Tibial nerve (tissue), 4 donors: Measurements from ENCODE around the gene CACNA1B. TPM values are rescaled to one million over a fixed set of nuclear protein-coding genes. Genes with fewer than 3 reads are reported as not detected.
"Not testable (repeated sequence)": the region's sequence is repeated elsewhere in the genome, so short reads cannot be mapped to it uniquely, and the experiment has no call there.

Source experiments
- DNase-seq, 2 donors: peaks; one replicate each; pipeline ENCODE4 v3.0.0-alpha.2; 2019; ENCODE audit warnings: low spot score in 2 of 2
- H3K27ac ChIP-seq, 4 donors: fragments of 200-600 bp; sonication (generic) in 3 of 4; one replicate each; pipeline ENCODE4 v1.5.1; 2017 to 2019; ENCODE audit warnings: mild to moderate bottlenecking in 1 of 4
- H3K27me3 ChIP-seq, 2 donors: fragments of 200-600 bp; sonication (generic) in 1 of 2; one replicate each; pipeline versions ENCODE4 v1.5.1 to v1.6.0; 2017 to 2019
- H3K36me3 ChIP-seq, 3 donors: fragments of 200-600 bp; sonication (generic); one replicate each; pipeline ENCODE4 v1.5.1; 2018 to 2019
- H3K4me1 ChIP-seq, 4 donors: fragments of 200-600 bp; sonication (generic) in 3 of 4; one replicate each; pipeline ENCODE4 v1.5.1; 2017 to 2019
- H3K4me3 ChIP-seq, 4 donors: fragments of 200-600 bp; sonication (generic) in 3 of 4; one replicate each; pipeline ENCODE4 v1.5.1; 2017 to 2019; ENCODE audit warnings: mild to moderate bottlenecking in 1 of 4, moderate library complexity in 1 of 4
- H3K9me3 ChIP-seq, 4 donors: fragments of 200-600 bp; sonication (generic) in 3 of 4; one replicate each; pipeline ENCODE4 v1.5.1; 2017 to 2019
- EP300 ChIP-seq, 2 donors: sonication (generic); formaldehyde crosslinking; IDR thresholded peaks; one replicate each; pipeline ENCODE4 v1.6.1; 2017; ENCODE audit warnings: antibody characterized with exemption in 2 of 2, mild to moderate bottlenecking in 1 of 2
- POLR2A ChIP-seq, 2 donors: fragments of 450-650 bp; IDR thresholded peaks; one replicate each; pipeline ENCODE4 v1.6.1; 2017; ENCODE audit warnings: antibody characterized with exemption in 2 of 2, mild to moderate bottlenecking in 2 of 2, moderate library complexity in 2 of 2
- WGBS, 2 donors: methylation state at CpG; one replicate each; pipeline ENCODE4 v1.1.5; 2018; 5-methylcytosine and 5-hydroxymethylcytosine counted together
- total RNA-seq, 4 donors: library from RNA; depleted of rRNA; stranded (reverse); fragments of >200 nt; gene quantifications; one replicate each; pipeline ENCODE4 v1.1.0, GENCODE V29; 2016
- TF ChIP-seq, protein P1 (sequence below), 5 experiments: fragments of 200-600 bp in 3 of 5; fragments of 450-650 bp in 2 of 5; sonication (generic) in 3 of 5; IDR thresholded peaks; one replicate each; pipeline ENCODE4 v1.5.1; 2016 to 2019; ENCODE audit warnings: antibody characterized with exemption in 5 of 5, mild to moderate bottlenecking in 3 of 5, moderate library complexity in 2 of 5

CACNA1B gene
- under 1 TPM in 2 of 4 donors, not detected in 2; under 0.01 TPM for total RNA-seq

DNA sequence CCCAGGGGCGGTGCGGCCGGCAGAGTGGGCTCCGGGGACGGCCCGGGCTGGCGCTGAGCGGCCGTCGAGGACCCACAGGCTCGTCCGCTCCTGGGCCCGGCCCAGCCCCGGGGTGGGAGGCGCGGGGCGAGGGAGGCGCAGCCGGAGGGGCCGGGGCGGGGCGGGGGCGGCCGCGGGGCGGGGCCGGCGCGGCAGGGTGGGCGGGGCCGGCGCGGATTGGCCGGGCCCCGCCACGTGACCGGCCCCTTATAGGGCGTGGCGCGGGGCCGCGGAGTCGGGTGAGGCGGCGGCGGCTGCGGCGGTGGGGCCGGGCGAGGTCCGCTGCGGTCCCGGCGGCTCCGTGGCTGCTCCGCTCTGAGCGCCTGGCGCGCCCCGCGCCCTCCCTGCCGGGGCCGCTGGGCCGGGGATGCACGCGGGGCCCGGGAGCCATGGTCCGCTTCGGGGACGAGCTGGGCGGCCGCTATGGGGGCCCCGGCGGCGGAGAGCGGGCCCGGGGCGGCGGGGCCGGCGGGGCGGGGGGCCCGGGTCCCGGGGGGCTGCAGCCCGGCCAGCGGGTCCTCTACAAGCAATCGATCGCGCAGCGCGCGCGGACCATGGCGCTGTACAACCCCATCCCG is at the start of gene CACNA1B:
Gene CACNA1B (plus strand): TSS at position 277 of the 617 bp plus-strand sequence. CDS start 152 bp downstream, at position 429.
- 3% methylated on average over 46 of the region's 95 CpGs; no CpG with 5 or more reads in 1 of the 2 donors for WGBS, 2 donors
- not testable (repeated sequence) for H3K27ac ChIP-seq, H3K36me3 ChIP-seq, DNase-seq
- Histone ChIP-seq H3K4me3 (peak within 1 kb of the TSS in 2 of 4 donors; percentile 29 to 33), H3K27me3 (peaks cover 0 to 44% of the 10 kb centered on the region in 2 donors), H3K9me3 (peaks cover 0 to 23% (median 0%) of the 10 kb centered on the region in 4 donors), H3K4me1 (peaks cover 0 to 11% (median 3%) of the 10 kb centered on the region in 4 donors)

DNA sequence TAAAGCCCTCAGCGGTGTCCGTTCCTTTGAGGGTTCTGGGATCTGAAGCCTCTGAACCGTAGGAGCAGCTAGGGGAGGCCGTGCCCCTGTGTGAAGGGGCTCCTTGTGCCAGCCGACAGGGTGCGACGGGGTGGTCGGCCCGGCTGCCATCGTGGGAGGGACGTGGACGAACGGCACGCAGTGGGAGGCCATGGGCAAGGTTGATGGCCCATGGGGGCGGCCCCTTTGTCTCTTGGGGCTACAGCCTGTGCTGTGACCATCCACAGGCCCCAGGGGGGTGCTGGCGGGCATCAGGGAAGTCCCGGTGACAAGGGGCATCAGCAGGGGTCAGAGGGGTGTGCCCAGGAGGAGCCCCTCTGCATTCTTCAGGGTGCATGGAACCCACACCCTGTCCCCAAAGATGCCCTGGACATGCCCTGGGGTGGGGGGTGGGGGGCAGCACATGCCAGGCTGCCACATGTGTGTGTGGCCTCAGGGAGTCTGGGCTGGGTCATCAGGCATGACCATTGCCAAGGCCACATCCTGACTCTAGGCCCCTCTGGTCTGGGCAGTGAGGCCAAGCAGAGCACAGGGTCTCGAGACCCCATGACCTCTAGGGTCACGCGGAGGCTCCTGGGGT is 49.6 kb upstream of the CACNA1B start:
- TF ChIP-seq, protein P1, sequence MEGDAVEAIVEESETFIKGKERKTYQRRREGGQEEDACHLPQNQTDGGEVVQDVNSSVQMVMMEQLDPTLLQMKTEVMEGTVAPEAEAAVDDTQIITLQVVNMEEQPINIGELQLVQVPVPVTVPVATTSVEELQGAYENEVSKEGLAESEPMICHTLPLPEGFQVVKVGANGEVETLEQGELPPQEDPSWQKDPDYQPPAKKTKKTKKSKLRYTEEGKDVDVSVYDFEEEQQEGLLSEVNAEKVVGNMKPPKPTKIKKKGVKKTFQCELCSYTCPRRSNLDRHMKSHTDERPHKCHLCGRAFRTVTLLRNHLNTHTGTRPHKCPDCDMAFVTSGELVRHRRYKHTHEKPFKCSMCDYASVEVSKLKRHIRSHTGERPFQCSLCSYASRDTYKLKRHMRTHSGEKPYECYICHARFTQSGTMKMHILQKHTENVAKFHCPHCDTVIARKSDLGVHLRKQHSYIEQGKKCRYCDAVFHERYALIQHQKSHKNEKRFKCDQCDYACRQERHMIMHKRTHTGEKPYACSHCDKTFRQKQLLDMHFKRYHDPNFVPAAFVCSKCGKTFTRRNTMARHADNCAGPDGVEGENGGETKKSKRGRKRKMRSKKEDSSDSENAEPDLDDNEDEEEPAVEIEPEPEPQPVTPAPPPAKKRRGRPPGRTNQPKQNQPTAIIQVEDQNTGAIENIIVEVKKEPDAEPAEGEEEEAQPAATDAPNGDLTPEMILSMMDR (IDR thresholded peaks at IDR 0.05), result no peak
- TF ChIP-seq POLR2A (IDR thresholded peaks at IDR 0.05), result no peak
- Histone ChIP-seq H3K36me3 (peaks cover 0 to 90% (median 4%) of the 10 kb centered on the region in 3 donors), H3K4me1 (no peaks in the 10 kb centered on the region), H3K4me3 (no peak overlapping the region), H3K9me3 (peaks cover 0 to 7% (median 0%) of the 10 kb centered on the region in 4 donors), H3K27ac (no peak overlapping the region), H3K27me3 (no peaks in the 10 kb centered on the region)
- 90 to 97% methylated on average over 20 of the region's 20 CpGs for WGBS, 2 donors
- no peak for DNase-seq

DNA sequence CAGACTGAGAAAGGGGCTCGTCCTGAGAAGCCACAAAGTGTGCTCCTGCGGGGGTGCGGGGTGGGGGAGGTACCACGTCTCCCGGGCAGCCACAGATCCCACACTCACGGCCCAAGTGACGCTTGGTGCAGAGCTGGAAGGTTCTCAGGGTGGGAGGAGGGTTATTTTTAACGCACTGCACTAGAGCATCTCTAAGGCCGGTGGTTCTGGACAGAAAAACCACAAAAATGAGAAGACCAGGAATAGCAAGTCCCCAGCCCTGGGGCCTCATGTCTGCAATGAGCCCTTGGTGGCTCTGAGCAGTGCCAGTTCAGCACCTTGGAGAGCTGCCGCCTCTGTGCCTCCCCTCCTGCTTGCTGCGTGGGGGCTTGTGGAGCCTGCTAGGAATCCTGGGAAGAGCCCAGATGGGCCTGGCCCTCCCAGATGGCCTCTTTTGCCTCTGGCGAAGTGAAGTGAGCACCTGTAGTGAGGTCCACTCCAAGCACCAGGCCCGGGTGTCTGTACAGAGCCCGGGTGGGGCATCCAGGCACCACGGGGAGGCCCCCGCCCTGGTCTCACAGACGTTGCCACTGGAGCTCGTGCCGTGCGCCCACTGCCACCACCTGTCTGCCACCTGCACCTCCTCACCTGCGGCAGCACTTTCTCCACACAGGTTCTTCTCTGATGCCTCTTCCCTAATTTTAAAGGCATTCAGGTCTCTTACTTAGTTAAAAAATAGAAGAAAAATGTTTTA is 48.9 kb upstream of the CACNA1B start:
- Histone ChIP-seq H3K9me3 (peaks cover 0 to 7% (median 0%) of the 10 kb centered on the region in 4 donors), H3K27ac (no peak overlapping the region), H3K4me3 (no peak overlapping the region), H3K36me3 (peaks cover 2 to 94% (median 5%) of the 10 kb centered on the region in 3 donors), H3K4me1 (no peaks in the 10 kb centered on the region), H3K27me3 (no peaks in the 10 kb centered on the region)
- 85 to 88% methylated on average over 19 of the region's 21 CpGs for WGBS, 2 donors
- no peak for TF ChIP-seq POLR2A (IDR thresholded peaks at IDR 0.05)
- TF ChIP-seq, protein P1 (IDR thresholded peaks at IDR 0.05), result no peak
- TF ChIP-seq EP300 (IDR thresholded peaks at IDR 0.05), result no peak
- DNase-seq, result no peak

DNA sequence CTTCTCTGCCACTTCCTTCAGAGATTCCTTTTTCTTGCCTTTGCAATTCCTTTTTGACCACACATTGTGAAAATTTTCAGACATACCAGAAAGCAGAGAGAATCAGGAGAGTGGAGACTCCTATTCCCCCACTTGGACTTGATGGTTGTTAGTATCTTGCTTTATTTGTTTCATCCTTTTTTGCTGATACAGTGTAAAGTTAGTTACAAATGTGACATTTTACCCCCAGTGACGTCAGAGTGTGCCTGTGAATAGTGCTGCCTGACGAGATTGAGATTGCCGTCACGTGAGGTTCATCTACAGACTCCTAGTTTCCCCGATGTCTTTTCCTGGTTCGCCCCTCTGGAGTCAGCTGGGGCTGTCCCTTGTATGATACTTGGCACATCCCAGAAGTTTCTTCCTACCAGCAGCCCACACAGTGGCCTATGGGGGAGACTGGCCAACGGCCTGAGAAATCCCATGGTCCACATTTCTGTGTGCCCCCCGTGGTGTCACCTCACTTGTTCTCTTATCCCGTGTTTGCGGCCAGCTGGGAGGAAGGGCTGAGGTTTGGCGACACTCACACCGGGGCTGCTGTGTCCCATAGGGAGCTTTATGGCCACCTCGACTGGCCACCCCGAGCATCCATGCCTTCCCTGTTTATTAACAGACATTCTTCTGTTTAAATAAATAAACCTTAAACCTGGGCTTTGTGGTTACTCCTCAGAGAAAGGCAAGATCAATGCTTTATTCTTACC is 48.2 kb upstream of the CACNA1B start:
- Histone ChIP-seq H3K36me3 (peaks cover 2 to 94% (median 10%) of the 10 kb centered on the region in 3 donors), H3K9me3 (peaks cover 0 to 7% (median 0%) of the 10 kb centered on the region in 4 donors), H3K27ac (no peak overlapping the region), H3K4me3 (no peak overlapping the region), H3K27me3 (no peaks in the 10 kb centered on the region), H3K4me1 (no peaks in the 10 kb centered on the region)
- WGBS, 2 donors, result 90 to 91% methylated on average over 14 of the region's 14 CpGs
- TF ChIP-seq EP300 (IDR thresholded peaks at IDR 0.05) (no peak), POLR2A (IDR thresholded peaks at IDR 0.05) (no peak)
- TF ChIP-seq, protein P1 (IDR thresholded peaks at IDR 0.05), result no peak
- DNase-seq, result no peak

DNA sequence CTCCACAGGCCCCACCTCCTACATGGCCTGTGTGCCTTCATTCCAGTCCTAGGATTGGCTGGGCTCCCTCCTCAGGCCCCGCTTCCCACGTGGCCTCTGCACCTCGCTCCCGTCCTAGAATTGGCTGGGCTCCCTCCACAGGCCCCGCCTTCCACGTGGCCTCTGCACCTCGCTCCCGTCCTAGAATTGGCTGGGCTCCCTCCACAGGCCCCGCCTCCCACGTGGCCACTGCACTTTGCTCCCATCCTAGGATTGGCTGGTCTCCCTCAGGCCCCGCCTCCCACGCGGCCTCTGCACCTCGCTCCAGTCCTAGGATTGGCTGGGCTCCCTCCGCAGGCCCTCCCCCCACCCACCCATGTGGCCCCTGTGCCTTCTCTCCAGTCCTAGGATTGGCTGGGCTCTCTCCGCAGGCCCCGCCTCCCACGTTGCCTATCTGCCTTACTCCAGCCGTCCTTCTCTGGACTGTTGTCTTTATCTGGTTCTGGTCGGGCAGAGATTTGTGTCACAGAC is 45.3 kb upstream of the CACNA1B start:
- Histone ChIP-seq H3K36me3 (peaks cover 5 to 94% (median 27%) of the 10 kb centered on the region in 3 donors), H3K27me3 (no peaks in the 10 kb centered on the region), H3K27ac (no peak overlapping the region), H3K9me3 (no peaks in the 10 kb centered on the region), H3K4me1 (no peaks in the 10 kb centered on the region), H3K4me3 (no peak overlapping the region)
- no peak for DNase-seq
- WGBS, 2 donors, result 92 to 97% methylated on average over 19 to 20 of the region's 20 CpGs
- TF ChIP-seq, protein P1 (IDR thresholded peaks at IDR 0.05), result no peak
- TF ChIP-seq EP300 (IDR thresholded peaks at IDR 0.05) (no peak), POLR2A (IDR thresholded peaks at IDR 0.05) (no peak)
